Superior temporal gyrus (tissue), 1 donor: ENCODE data around the gene CRBN.

ENCODE experiments used
- DNase-seq: peaks from one replicate; pipeline ENCODE4 v3.0.0-alpha.2; 2016; ENCODE audit errors: extremely low spot score

CRBN gene

DNA sequence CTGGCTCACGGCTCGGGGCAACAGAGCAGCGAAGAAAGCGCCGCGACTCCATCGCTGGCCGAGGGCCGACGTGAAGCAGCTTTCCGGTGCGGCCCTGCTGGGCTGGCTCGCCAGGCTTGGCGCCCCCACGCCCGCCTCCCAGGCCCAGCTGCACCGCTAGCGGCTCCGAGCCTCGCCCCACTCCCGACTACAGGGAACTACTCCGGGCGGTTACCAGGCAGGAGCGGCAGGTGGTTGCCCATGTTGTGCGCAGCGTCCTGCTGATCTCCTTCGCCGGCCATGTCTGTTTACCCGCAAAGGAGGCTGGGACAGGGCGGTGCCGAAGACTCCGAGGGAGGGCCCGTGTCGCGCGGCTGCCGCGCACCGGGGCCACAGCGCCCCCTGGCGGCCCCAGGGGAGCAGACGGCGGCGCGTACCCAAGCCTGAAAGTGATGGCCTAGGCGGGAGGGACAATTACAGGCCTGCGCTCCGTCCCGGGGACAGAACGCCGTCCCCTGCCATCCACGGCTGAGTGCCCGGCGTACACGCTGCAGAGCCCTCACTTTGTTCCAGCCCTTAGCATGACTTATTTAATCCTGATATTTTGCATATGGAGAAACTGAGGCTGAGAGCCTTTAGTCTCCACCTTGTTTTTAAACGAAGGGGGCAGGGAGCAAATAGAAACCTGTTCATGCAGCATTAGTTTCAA lies at the start of gene CRBN:
Gene CRBN (minus strand): TSS at position 285 of the 688 bp plus-strand sequence. CDS start 4 bp downstream, at position 281.
- peak; percentile 92 for DNase-seq

DNA sequence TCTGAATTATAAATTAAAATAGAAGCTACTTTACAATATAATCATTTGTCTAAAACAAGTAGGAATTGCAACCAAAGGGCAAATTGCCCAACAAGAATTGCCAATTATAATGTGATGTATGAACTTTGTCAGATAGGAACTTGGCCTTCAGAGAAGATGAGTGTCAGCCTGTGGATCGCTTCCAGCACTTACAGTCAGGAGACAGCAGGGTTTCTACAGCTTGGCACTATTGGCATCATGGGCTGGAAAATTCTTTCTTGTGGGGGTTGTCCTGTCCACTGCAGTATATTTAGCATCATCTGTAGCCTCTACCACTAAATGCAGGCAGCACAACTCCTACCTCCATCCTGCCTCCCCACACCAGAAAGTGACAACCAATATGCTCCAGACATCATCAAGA lies 48.1 kb upstream of the CRBN start:
- DNase-seq: no peak

DNA sequence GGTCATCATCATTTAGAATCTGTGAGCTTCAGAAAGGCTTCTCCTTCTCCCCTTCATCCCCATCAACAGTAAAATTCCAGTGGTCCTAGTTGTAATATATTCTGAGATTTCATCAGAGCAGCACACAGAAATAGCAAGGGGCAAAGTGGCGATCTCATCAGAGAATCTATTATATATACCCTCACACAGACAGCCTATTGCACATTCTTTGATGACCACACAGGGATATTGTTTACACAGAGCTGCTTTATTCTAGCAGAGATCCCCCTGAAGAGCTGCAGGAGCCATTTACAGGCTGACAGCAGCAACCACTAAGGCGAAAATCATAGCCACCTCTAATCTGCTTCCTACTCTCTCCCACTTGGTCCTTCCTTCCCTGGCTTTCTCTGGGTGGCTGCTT lies 42.0 kb upstream of the CRBN start:
- DNase-seq: no peak

DNA sequence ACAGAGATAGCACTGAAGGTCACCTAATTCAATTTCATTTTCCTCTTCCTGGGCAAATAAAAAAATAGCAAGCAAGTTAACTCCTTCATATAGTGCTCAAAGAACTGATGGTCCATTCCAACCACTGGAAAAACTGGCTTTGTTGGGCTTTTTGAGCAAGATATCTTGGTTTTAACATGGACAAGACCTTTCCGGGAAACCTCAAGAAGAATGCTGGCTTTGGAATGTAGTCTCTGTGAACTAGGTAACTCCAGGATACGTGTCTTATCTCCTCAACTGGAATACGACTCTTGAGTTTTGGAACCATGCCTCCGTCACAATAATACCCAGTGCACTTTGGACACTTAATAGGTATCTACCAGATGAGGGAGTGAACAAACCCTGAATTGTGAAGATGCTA lies 36.9 kb upstream of the CRBN start:
- DNase-seq: no peak

DNA sequence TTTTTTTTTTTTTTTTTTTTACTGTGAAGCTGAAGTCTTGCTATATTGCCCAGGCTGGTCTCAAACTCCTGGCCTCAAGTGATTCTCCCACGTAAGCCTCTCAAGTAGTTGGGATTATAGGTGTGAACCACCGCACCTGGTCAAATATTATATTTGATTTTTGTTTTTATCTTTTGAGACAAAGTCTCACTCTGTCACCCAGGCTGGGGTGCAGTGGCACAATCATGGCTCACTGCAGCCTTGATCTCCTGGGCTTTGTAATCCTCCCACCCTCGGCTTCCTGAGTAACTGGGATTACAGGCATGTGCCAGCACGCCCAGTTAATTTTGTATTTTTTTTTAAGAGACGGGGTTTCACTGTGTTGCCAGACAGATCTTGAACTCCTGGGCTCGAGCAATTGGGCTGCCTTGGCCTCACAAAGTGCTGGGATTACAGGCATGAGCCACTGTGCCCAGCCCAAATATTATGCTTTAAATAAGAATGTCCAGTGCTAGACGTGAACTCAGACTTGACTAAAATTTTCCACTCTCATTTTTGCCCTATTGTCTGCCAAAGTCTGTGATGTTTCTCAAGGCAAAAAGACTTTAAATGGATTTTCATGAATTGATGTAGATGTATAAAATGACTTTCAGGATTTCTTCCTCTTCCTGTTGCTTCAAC lies 33.4 kb upstream of the CRBN start:
- DNase-seq: no peak

DNA sequence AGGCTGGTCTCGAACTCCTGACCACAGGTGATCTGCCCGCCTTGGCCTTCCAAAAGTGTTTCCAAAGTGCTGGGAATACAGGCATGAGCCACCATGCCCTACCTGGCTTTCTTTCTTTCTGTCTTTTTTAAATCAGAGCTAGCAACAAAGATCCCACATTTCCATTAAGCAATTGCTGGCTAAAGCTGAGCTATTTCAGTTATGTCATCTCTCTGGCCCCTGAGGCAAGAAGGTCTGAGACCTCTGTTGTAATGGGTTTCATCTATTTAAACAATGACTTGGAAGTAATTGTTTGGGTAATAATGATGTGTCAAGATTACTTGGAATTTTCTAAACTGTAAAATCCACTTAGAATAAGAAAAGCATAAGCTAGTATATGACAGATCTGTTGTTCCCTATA lies 30.2 kb upstream of the CRBN start:
- no peak for DNase-seq

DNA sequence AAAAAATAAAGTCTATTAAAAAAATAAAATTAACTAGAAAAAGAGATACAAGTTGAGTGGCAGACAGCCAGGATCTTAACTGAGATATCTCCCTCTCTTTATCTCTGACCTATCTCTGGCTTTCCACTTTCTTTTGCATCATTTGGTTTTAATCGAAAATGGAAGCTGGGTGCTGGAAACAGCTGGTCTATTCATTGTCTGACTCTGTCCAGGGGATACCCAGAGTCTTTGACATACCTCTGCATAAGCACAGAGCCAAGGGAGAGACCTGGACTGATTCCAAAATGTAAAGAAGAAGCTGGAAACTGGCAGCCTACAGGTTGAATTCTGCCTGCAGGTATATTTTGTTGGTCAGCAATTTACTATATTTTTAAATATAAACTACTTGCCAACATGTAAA lies 29.6 kb upstream of the CRBN start:
- DNase-seq: no peak

DNA sequence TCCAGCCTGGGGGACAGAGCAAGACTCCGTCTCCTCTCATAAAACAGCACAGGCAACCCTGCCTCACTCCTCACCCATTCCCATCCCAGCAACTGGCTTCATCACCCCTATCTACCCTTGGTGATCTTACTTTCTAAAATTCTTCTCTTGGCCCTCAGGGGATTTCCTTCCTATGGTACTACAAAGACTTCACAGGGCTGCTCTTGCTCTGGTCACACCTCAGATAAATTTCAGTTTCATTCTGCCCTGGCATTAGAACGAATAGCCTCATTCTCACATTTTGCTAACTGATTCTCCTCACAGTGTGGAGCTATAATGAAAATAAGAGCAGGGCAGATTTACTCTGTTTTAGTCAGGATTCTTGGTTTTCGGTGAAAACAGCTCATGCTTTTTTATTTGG lies 22.1 kb upstream of the CRBN start:
- DNase-seq: peak; percentile 26

DNA sequence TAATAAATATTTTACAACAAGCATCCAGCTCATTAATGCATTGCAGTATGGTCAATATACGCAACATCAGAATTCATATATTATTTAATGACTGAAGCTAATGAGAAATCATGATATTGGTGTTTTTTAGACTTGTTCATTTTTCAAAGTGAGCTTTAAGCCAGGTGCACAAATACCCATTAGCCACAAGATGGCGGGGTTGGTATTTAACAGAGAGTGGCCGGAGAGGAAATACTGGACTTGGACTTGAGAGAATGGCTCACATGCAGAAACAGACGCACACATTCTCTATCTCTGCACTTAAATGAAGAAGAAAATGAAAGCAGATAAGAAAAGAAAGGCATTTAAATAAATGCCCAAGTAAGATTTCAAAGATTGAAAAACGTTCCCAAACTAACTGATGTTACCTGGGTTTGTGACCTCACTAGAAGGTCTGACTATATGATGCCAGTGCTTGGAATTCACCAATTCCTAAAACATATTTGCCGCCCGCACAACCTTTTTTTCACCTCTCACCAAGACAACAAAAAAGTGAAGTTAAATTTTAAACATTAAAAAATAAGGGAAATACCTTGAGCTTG lies 21.2 kb upstream of the CRBN start:
- DNase-seq: peak; percentile 90

DNA sequence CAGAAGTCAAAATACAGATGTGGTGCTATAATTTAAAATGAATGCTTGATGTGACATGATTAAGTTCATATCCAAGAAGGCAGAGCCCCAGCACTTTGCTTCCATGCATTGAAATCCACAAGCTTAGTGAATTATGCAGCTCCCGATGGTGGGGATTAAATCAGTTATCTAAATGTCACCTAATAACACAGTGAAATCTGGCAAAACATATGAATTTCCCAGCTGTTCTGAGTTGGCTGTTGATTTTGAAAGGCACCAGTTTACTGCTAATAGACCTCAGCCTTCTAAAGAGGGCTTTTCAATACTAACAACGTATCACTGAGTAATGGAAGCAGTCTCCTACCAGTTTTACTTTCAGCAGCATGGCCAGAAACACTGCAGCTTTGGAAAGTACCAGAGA lies 19.8 kb upstream of the CRBN start:
- DNase-seq: no peak

DNA sequence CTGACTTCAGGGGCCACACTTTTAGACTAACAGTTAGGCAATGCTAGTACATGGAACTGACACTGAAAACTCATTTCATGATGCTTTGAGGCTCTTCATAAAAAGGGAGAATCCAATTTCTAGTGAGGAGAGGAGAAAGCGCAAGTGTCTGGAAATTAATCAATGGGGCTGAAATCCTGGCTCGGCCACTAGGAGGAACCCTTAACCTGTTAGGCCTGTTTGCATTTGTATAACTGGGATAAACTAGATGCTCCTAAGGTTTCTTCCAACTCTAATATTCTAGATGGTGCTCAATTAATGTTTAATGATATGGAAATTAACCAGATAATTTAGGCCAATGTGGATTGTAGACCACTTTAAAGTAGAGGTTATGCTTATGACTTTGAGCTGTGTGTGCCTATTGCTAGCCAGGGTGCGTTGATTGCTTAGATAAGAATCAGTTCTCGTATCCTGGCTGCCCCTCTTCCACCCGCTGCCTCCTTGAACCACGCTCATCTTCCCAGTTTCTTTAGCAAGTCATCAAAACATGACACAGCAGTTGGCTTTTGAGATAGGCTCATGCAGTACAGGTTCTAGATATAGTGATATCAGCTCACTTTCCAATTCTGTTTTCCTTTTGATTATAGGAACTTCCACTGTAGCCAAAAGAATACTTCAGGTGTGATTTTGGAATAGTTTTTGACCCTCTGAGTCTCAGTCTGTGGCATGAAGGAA lies 16.8 kb upstream of the CRBN start:
- peak; percentile 35 for DNase-seq

DNA sequence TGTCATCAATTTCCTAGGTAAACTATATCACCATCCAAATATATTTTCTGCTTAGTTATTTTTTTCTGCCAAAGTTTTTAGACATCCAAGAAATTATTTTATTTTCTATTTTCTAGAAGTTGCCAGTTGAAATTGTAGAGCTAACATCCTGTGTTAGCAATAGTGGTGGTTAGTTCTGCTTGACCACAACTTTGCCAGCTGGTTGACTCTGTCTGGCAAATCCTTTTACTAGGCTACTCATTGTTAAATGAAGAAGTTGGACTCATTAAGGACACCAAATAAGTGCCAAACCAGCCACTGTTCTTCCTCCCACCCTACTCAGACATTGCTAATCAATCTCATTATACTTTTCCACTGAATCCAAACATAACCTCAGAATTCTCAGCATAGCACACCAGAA lies 15.4 kb upstream of the CRBN start:
- DNase-seq: no peak

DNA sequence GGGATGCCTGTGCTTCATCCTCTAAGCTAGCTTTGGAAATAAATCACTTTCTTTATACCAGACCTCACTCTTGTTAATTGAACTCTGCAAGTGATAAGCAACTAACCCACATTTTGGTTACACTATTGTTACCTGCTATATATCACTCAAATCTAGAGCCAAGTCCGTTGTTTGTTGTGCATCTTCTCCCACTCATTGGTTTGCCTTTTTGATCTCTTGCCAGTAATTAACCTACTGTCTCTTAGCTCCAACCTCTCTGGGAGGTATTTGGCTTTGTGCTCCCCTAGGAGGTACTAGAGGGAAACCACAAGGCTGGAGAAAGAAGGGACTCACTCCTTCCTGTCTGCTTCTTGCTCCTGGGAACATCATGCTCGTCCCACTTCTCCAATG lies 12.8 kb upstream of the CRBN start:
- no peak for DNase-seq

DNA sequence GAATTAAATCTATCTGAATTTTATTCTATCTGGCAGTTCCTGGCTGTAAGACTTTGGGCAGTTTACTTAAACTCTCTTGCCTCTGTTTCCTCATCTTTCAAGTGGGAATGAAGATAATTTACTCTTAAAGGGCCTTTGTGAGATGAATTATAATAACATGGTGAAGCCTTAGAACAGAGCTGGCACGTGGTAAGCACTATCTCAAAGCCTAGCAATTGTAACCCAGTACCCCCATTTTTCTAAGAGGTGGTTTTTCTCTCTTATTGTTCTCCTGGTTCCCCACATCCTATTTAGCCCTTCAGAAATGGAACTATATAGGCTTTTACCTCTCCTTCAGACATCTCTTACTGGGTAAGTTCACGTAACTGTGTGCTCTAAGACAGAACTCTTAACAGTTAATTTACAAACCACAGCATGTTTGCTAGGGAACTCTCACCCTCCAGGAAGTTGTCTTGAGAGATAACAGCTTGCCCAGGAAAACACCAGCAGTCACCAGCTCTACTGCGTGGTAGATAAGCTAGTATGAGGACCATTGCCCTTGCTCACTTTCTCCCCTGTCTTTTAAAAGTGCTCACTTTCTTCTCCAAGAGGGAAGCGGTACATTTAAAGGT lies 12.3 kb upstream of the CRBN start:
- no peak for DNase-seq

DNA sequence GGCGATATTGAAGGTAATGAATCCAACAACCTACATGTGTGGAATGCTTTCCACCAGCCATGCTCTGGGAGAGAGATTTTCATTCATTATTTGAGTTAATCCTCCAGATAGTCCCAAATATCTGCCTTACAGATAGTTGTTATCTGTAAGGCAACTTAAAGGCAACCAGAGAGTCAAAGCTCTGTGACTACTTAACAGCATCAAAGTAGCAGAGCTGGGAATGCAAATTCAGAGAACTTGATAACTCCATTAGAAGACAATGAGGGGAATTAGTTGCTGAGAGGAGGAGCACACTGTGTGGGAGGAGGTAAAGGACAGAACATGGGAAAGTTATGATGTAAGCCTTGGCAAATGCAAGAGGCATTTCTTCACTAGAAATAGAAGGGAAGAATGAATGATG lies 10.5 kb upstream of the CRBN start:
- DNase-seq: no peak

DNA sequence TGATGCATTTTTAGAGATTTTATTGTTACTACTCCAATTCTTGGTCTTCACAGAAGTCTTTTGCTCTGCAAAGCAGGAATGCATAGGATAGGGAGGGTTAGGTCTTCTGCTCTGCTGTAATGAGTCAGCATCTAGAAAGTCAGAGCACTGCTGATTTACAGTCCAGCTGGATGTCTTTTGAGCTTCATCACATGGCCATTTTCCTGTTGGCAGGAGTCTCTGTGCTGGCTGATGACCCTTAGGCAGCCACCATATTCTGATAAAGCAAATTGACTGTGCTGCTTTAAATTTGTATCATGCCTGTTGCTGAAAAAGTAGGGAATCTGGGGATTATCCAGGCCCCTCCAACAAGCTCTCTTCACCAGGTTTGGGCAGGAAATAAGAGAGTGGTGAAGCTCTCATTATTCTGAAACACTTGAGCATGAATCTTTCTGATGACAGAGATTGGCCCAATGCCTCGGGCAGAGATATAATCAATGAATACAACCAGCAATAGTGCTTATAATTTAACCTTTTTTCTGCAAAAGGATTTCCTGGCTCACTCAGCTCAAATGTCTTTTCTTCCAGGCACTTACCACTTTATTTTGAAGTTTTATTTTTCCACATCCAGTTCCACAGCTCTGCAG lies 9.7 kb upstream of the CRBN start:
- DNase-seq: no peak

DNA sequence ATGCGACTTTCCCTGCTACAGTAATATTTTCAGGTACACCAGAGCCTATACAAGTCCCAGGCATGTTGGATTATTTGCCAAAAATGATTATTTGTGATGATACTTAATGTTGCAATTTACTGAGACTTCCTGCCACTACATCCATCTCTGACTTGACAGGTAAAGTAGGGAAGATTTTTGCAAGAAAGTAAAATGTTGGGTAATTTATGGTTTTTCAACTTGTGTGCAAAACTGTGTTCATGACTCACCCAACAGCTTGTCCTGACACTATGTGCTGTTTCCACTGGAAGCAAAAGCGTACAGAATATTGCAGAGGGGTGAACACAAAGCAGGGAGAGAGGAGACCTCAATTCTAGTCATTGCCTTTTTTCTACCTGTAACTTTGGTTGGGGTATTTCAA lies 5.4 kb upstream of the CRBN start:
- no peak for DNase-seq

DNA sequence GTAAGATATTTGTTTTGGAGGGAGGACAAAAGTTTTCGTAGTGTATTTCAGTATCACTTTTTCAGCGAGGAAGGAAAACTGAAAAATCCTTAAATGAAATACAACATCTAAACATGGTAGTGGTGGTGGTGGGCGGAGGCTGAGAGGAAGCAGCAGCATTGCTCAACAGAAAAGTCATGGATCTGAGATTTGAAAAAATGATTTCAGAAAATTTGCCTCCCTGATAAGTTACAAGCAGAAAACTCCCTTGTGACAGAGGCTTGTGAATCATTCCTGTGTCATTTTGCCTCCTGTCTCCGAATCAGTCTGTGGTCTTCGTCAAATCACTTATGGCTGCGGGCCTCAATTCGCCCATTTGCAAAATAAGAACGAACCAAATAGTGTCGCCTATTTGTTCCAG lies 965 bp upstream of the CRBN start:
- DNase-seq: no peak

DNA sequence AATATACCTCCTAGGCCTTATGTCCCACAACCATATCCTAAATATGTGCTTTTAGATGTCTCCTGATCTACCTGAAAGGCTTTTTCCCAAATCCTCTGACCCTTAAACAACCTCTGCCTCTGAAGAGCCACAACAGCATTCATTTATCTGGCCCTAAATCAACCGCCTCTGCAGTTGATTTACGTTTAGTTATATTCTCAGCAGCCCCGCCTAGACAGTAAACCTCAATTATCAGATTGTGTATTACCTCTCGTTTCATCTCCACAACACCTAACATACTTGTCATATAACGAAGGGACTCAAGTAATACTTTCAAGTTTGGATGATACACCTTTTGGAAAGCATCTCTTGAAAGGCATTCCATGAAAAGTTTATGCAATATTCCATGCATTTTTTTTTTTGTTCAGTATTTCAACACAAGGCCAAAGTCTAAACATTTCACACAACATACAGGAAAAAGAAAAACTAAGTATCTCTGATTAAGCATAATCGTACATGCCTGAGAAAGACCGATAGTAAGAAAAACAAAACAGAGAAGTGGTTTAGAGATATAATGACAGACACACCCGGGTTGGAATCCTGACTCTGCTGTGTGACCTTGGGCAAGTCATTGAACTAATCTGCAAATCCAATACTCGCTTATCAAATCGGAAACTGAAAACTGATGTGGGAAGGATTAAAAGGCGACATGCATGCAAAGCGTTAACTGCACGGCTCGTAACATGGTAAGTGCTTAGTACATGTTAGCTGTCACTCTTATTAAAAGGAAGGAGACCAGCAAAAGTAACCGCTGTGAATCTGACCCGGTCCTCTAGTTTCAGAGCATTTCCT lies 778 bp downstream of the CRBN start:
- DNase-seq: no peak

DNA sequence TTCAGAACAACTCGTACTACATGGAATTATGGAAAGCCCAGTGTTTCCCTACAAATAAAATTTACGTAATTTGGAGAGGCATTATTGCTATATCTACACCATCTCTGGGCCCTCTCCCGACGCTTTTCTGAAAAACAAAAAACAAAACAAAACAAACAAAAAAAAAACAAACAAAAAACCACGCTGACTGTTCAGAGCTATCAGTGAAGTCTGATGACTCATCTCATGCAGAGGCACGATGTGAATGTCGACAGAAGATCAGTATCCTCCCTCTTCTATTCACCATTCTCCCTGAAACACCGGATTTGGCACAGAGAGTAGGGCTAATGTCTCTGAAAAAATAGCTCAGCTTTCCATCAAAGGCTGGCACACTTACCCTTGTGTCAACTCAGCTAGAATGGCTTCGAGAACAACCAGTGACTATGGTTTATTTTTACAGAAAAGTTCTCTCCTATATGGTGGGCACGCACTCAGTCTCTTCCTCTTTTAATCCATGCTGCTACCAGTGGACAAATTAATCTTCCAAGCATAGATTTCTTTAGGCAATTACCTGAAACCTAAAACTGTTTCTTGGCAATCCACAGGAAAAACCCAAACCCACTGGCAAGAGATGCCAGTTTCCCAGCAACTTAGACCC lies 1.5 kb downstream of the CRBN start:
- no peak for DNase-seq

DNA sequence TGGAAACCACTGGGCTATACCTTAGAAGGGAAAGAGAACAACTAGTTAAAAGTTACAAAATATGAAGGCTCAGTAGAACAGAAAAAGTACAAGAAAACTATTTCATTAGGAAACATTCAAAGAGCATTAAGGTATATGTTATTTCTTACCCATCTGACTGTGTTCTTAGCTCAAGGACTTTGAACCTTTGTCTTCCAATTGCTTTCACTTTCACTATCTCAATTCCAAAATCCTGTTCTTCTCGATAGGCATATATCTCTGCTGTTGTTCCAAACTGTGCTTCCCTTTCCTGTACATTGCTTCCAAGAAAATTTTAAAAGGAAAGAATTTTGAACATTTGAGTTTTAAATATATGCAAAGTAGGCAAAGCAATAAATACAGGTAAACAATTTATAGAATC lies 6.9 kb downstream of the CRBN start:
- DNase-seq: no peak
